K562 treated with DMSO at 1 percent for 12 hours (cell line): Measurements from ENCODE around the gene TUBE1. TPM values are rescaled to one million over a fixed set of nuclear protein-coding genes. Genes with fewer than 3 reads are reported as not detected.

ENCODE experiments used
- total RNA-seq: library from RNA; unstranded; fragments of 300-600 nt; gene quantifications from 2 replicates; pipeline ENCODE4 v1.2.3, GENCODE V29; 2022; ENCODE audit not compliant: insufficient read depth

TUBE1 gene, protein sequence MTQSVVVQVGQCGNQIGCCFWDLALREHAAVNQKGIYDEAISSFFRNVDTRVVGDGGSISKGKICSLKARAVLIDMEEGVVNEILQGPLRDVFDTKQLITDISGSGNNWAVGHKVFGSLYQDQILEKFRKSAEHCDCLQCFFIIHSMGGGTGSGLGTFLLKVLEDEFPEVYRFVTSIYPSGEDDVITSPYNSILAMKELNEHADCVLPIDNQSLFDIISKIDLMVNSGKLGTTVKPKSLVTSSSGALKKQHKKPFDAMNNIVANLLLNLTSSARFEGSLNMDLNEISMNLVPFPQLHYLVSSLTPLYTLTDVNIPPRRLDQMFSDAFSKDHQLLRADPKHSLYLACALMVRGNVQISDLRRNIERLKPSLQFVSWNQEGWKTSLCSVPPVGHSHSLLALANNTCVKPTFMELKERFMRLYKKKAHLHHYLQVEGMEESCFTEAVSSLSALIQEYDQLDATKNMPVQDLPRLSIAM
- total RNA-seq: 5.7 and 13.9 TPM in 2 replicates

GRCh38 chr6:112087136-112087911, at the start of gene TUBE1, which contains the start of gene FAM229B:
Gene TUBE1, minus strand, starts transcription at chr6:112087482. Its CDS starts 48 bp downstream, at chr6:112087434.
Gene FAM229B, plus strand, starts transcription at chr6:112087591. Its CDS starts 11,693 bp downstream, at chr6:112099284.

DNA sequence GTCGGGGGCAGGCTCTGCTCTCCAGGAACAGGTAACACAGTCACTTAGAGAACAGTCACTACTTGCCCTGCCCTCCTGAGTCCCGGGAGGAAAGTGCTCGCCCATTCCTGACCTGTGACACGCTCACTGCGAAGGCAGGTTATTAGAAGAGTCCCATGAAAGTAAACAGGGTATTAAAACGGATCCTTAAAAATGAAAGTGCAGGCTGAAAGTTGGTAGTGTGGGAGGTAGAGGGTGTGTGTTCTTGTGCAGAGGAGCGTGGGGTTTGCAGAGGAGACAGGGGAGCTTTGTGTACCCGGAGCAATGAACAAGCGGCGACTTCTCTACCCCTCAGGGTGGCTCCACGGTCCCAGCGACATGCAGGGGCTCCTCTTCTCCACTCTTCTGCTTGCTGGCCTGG, 33.3 kb downstream of the TUBE1 start, which contains the start of gene CCN6:
Gene CCN6, plus strand, starts transcription at position 104 of the 400 bp plus-strand sequence. Its CDS starts 254 bp downstream, at position 358.

Other genes starting within 250 kb of the TUBE1 start
- gene FYN, start 214.0 kb downstream of the TUBE1 start, total RNA-seq: 9.6 and 27.2 TPM in 2 replicates
- gene CCN6, start 33.4 kb downstream of the TUBE1 start, total RNA-seq: not detected in 2 replicates
- 5.4 and 6.9 TPM in 2 replicates for gene FAM229B, start 109 bp upstream of the TUBE1 start, total RNA-seq
- gene LAMA4, start 167.1 kb upstream of the TUBE1 start, total RNA-seq: not detected in 2 replicates